Trophoblast cell (in vitro differentiated cells and primary cell): ENCODE data around the gene PRPF6.

Experiments used
- DNase-seq, 2 donors: peaks; one replicate each; pipeline ENCODE4 v3.0.0-alpha.2; 2016
- H2AFZ ChIP-seq: 2 replicates; pipeline ENCODE4 v1.6.1; 2013; ENCODE audit warnings: low read length, moderate library complexity, mild to moderate bottlenecking; ENCODE audit not compliant: insufficient read depth, poor library complexity
- H2AK5ac ChIP-seq: 2 replicates; pipeline ENCODE4 v1.6.1; 2013; ENCODE audit warnings: mild to moderate bottlenecking, low read length
- H2BK120ac ChIP-seq: 2 replicates; pipeline ENCODE4 v1.6.1; 2013; ENCODE audit warnings: low read length, mild to moderate bottlenecking, moderate library complexity; ENCODE audit not compliant: insufficient read depth, poor library complexity
- H2BK12ac ChIP-seq: 2 replicates; pipeline ENCODE4 v1.6.1; 2013; ENCODE audit warnings: mild to moderate bottlenecking, low read length, moderate library complexity
- H2BK5ac ChIP-seq: 2 replicates; pipeline ENCODE4 v1.6.1; 2013; ENCODE audit warnings: low read length, low read depth, moderate library complexity, mild to moderate bottlenecking; ENCODE audit not compliant: poor library complexity
- H3K14ac ChIP-seq: 2 replicates; pipeline ENCODE4 v1.6.1; 2013; ENCODE audit warnings: mild to moderate bottlenecking, low read length
- H3K18ac ChIP-seq: 2 replicates; pipeline ENCODE4 v1.6.1; 2013; ENCODE audit warnings: mild to moderate bottlenecking, low read length
- H3K23ac ChIP-seq: 2 replicates; pipeline ENCODE4 v1.6.1; 2013; ENCODE audit warnings: low read length
- H3K27ac ChIP-seq: 2 replicates; pipeline ENCODE4 v1.5.1; 2013; ENCODE audit warnings: low read depth, mild to moderate bottlenecking, inconsistent platforms, low read length, moderate library complexity
- H3K27me3 ChIP-seq: 2 replicates; pipeline ENCODE4 v1.6.1; 2013; ENCODE audit warnings: inconsistent platforms, mild to moderate bottlenecking, low read length, moderate library complexity; ENCODE audit not compliant: insufficient read depth
- H3K36me3 ChIP-seq, 2 experiments: 1 replicate in 1 of 2; 2 replicates in 1 of 2; pipeline ENCODE4 v1.6.1; 2013; ENCODE audit warnings: low read length in 2 of 2, mild to moderate bottlenecking in 2 of 2, moderate library complexity in 1 of 2; ENCODE audit not compliant: insufficient read depth in 2 of 2, control insufficient read depth in 1 of 2
- H3K4ac ChIP-seq: 2 replicates; pipeline ENCODE4 v1.6.1; 2013; ENCODE audit warnings: low read depth, mild to moderate bottlenecking, low read length, moderate library complexity
- H3K4me1 ChIP-seq, 2 experiments: 1 replicate in 1 of 2; 2 replicates in 1 of 2; pipeline ENCODE4 v1.6.1; 2013; ENCODE audit warnings: low read length in 2 of 2, mild to moderate bottlenecking in 2 of 2, moderate library complexity in 1 of 2; ENCODE audit not compliant: insufficient read depth in 2 of 2, control insufficient read depth in 1 of 2
- H3K4me2 ChIP-seq: 2 replicates; pipeline ENCODE4 v1.6.1; 2013; ENCODE audit warnings: inconsistent platforms, mild to moderate bottlenecking, low read length, moderate library complexity
- H3K4me3 ChIP-seq: 2 replicates; pipeline ENCODE4 v1.5.1; 2013; ENCODE audit warnings: mild to moderate bottlenecking, low read depth, low read length, inconsistent platforms
- H3K79me1 ChIP-seq: one replicate; pipeline ENCODE4 v1.6.1; 2013; ENCODE audit warnings: low read length
- H3K79me2 ChIP-seq: 2 replicates; pipeline ENCODE4 v1.6.1; 2013; ENCODE audit warnings: low read length, mild to moderate bottlenecking; ENCODE audit not compliant: control insufficient read depth, insufficient read depth, poor library complexity
- H3K9ac ChIP-seq: 2 replicates; pipeline ENCODE4 v1.6.1; 2013; ENCODE audit warnings: mild to moderate bottlenecking, low read length
- H3K9me3 ChIP-seq: 2 replicates; pipeline ENCODE4 v1.6.1; 2013; ENCODE audit warnings: low read depth, mild to moderate bottlenecking, control low read depth, inconsistent platforms, low read length; ENCODE audit not compliant: insufficient read depth
- H4K12ac ChIP-seq: 2 replicates; pipeline ENCODE4 v1.6.1; 2013; ENCODE audit warnings: low read depth, mild to moderate bottlenecking, low read length, moderate library complexity
- H4K8ac ChIP-seq: 2 replicates; pipeline ENCODE4 v1.6.1; 2013; ENCODE audit warnings: low read depth, mild to moderate bottlenecking, low read length, moderate library complexity
- H4K91ac ChIP-seq: one replicate; pipeline ENCODE4 v1.6.1; 2013; ENCODE audit warnings: low read depth, mild to moderate bottlenecking, low read length, moderate library complexity
- WGBS: extraction: QIAGEN DNeasy Blood & Tissue Kit; methylation state at CpG from one replicate; pipeline ENCODE4 v1.1.7; 2013; ENCODE audit warnings: missing lambda C conversion rate; ENCODE audit not compliant: insufficient read length, insufficient coverage; ENCODE audit errors: extremely low coverage; 5-methylcytosine and 5-hydroxymethylcytosine counted together

PRPF6 gene

DNA sequence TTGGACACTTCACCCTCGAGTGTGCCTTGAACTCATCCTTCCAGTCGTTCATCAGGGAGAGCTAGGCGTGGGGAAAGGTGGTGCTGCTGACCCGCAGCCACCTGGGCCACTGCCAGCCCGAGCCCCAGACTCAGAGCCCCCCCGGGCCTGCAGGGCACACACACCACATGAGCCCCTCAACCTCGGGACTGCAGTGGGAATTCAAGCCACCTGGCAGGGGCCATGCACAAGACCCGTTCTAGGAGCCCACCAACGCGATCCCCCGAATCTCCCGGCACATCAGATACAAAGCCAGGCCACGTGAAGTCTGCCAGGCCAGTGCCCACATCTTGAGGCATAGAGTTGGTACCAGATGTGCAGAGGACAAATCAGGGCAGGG is 14.0 kb upstream of the PRPF6 start:
- H3K4me3 ChIP-seq, result no peak overlapping the region
- peaks cover 7% of the 10 kb centered on the region for H3K79me2 ChIP-seq
- H3K9ac ChIP-seq, result no peak overlapping the region
- no peak overlapping the region for H4K91ac ChIP-seq
- peaks cover 8% of the 10 kb centered on the region for H3K79me1 ChIP-seq
- H3K4me2 ChIP-seq, result no peak overlapping the region
- no peak overlapping the region for H3K4ac ChIP-seq
- no peak overlapping the region for H2AK5ac ChIP-seq
- no peak overlapping the region for H2BK12ac ChIP-seq
- H2BK5ac ChIP-seq, result no peak overlapping the region
- no peak overlapping the region for H3K18ac ChIP-seq
- H3K23ac ChIP-seq, result no peak overlapping the region
- peaks cover 6 to 10% of the 10 kb centered on the region in 2 experiments for H3K4me1 ChIP-seq
- H2AFZ ChIP-seq, result no peak overlapping the region
- no peak overlapping the region for H4K12ac ChIP-seq
- H3K14ac ChIP-seq, result no peak overlapping the region
- no peak overlapping the region for H2BK120ac ChIP-seq
- no peaks in the 10 kb centered on the region for H3K27me3 ChIP-seq
- WGBS, result no CpG with 5 or more reads among the region's 13 CpGs
- no peak overlapping the region for H3K27ac ChIP-seq
- no peak overlapping the region for H4K8ac ChIP-seq
- no peak for DNase-seq
- H3K36me3 ChIP-seq, result peaks cover 49 to 53% of the 10 kb centered on the region in 2 experiments
- peaks cover 51% of the 10 kb centered on the region for H3K9me3 ChIP-seq

DNA sequence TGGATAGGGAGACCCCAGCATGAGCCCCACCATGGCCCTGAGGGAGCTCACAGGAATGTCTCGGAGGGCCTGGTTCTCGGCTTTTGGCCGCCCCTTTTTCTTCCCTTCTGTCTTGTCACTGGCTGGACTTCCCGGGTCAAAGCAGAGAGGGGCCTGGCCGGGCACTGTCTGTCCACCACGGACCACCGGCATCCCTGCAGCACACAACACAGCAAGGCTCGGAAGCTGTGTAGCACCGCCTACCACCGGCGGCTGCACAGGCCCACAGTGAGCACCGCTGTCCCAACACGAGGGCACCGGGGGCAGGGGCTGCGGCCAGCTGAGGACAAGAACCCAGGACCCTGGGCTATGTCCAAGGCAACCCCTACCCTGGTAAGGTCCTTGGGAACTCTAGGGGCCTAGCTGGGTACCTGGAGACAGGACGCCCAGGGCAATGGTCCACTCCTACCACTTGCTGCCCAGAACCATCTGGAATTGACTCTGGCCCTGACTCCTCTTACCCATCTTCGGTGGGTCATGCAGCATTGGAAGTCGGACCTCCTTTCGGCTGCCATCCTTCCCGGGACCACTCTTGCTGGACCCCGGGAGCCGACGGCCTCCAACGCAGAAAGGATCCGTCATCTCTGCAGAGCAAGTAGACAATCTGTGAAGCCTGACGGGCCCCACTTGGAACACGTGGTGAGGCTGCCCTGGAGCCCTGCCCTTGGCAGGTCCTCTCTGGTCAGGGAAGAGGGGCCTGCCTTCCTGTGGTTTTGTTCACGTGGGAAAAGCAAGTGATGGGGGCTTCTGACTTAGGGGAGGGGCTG is 13.4 kb upstream of the PRPF6 start:
- H3K27me3 ChIP-seq, result no peaks in the 10 kb centered on the region
- H3K23ac ChIP-seq, result no peak overlapping the region
- no peak for DNase-seq
- H3K4me2 ChIP-seq, result no peak overlapping the region
- WGBS, result no CpG with 5 or more reads among the region's 28 CpGs
- H3K79me2 ChIP-seq, result peaks cover 7% of the 10 kb centered on the region
- peaks cover 8% of the 10 kb centered on the region for H3K79me1 ChIP-seq
- peaks cover 49% of the 10 kb centered on the region for H3K9me3 ChIP-seq
- H2AFZ ChIP-seq, result no peak overlapping the region
- no peak overlapping the region for H2AK5ac ChIP-seq
- H3K27ac ChIP-seq, result no peak overlapping the region
- H3K4ac ChIP-seq, result no peak overlapping the region
- no peak overlapping the region for H2BK5ac ChIP-seq
- H3K4me1 ChIP-seq, result peaks cover 6 to 10% of the 10 kb centered on the region in 2 experiments
- H2BK12ac ChIP-seq, result no peak overlapping the region
- H3K14ac ChIP-seq, result no peak overlapping the region
- H3K4me3 ChIP-seq, result no peak overlapping the region
- H2BK120ac ChIP-seq, result no peak overlapping the region
- H3K9ac ChIP-seq, result no peak overlapping the region
- peaks cover 43 to 47% of the 10 kb centered on the region in 2 experiments for H3K36me3 ChIP-seq
- H4K12ac ChIP-seq, result no peak overlapping the region
- no peak overlapping the region for H4K91ac ChIP-seq
- no peak overlapping the region for H3K18ac ChIP-seq
- H4K8ac ChIP-seq, result no peak overlapping the region

- Histone ChIP-seq H4K8ac (no peak overlapping the region), H3K79me2 (peaks cover 7% of the 10 kb centered on the region), H3K18ac (no peak overlapping the region), H3K79me1 (peaks cover 8% of the 10 kb centered on the region), H3K4me2 (peak overlapping the region; percentile 94), H3K14ac (no peak overlapping the region), H2AFZ (no peak overlapping the region), H3K27me3 (no peaks in the 10 kb centered on the region), H4K12ac (no peak overlapping the region), H2AK5ac (no peak overlapping the region), H3K4me3 (no peak overlapping the region), H3K9ac (no peak overlapping the region), H2BK5ac (no peak overlapping the region), H3K36me3 (peaks cover 35 to 39% of the 10 kb centered on the region in 2 experiments), H2BK12ac (no peak overlapping the region), H3K9me3 (peaks cover 41% of the 10 kb centered on the region), H2BK120ac (no peak overlapping the region), H4K91ac (no peak overlapping the region), H3K27ac (no peak overlapping the region), H3K4me1 (peaks cover 6 to 10% of the 10 kb centered on the region in 2 experiments), H3K23ac (no peak overlapping the region), H3K4ac (no peak overlapping the region)
- peak in 1 of 2 donors; percentile 33 for DNase-seq
- no CpG with 5 or more reads among the region's 14 CpGs for WGBS
Measured at GRCh38 chr20:63968136-63968927, 12.6 kb upstream of the PRPF6 start.

DNA sequence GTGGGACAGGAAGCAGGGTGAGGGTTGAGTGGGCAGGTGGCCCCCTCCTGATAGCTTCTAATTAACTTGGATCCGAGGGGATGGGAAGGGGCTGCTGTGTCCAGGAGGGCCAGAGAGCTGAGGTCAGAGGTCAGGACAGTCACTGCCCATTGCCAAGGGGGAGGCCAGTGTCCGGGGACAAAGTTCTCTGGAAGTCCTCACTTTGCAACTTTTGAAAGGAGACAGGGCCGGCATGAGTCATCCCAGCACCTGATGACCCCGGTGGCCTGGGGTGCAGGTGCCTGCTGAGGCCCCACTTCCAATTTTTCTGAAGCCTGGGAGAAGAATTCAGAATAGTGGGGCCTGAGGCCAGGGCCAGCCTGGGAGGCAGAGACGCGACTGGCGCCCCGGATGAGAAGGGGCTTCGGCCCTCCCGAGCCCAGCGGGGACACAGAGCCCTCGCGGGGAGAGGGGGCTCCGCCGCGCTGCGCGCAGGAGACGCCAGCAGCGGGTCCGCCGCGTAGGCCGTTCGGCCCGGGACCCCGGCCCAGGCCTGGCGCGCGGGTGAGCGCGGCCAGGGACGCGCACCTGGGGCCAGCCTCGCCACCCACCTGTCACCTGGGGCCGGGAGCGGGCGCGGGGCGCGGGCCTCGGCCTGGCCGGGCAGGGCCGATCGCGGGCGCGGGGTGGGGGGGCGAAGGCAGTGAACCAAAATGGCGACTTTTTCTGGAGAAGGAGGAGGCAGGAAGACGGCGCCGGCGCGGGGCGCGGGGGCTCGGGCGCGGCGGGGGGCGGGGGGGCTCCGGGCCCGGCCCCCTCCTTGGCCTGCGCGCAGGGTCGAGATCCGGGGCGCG is 11.8 kb upstream of the PRPF6 start:
- no CpG with 5 or more reads among the region's 70 CpGs for WGBS
- H3K27ac ChIP-seq, result no peak overlapping the region

More for the DNA sequence above, 11.8 kb upstream of the PRPF6 start:
- Histone ChIP-seq H3K27me3 (no peaks in the 10 kb centered on the region), H3K23ac (no peak overlapping the region), H2AK5ac (peak overlapping the region; percentile 9), H3K79me1 (peaks cover 8% of the 10 kb centered on the region), H2BK5ac (no peak overlapping the region), H4K91ac (peak overlapping the region; percentile 45), H3K79me2 (peaks cover 7% of the 10 kb centered on the region), H3K18ac (peak overlapping the region; percentile 58), H3K9ac (peak overlapping the region; percentile 94), H3K9me3 (peaks cover 33% of the 10 kb centered on the region), H3K4me1 (peaks cover 8 to 12% of the 10 kb centered on the region in 2 experiments), H3K4me3 (peak overlapping the region; percentile 75), H3K4me2 (peak overlapping the region; percentile 94), H3K4ac (peak overlapping the region; percentile 6), H3K14ac (peak overlapping the region; percentile 68), H4K8ac (peak overlapping the region; percentile 48), H2AFZ (peak overlapping the region; percentile 43), H2BK120ac (no peak overlapping the region), H3K36me3 (peaks cover 27 to 30% of the 10 kb centered on the region in 2 experiments), H2BK12ac (no peak overlapping the region), H4K12ac (peak overlapping the region; percentile 33)
- DNase-seq, result no peak
